ENCODE measurements around the gene AKIP1. TPM values are rescaled to one million over a fixed set of nuclear protein-coding genes. Genes with fewer than 3 reads are reported as not detected.
A peak's percentile ranks its signal among the peaks of the same experiment; 100 is the strongest.

AKIP1 gene
- total RNA-seq, 1 experiment from 2014 or later: 26.0 TPM

GRCh38 chr11:8908099-8908498 is 2.9 kb upstream of the AKIP1 start (continued):
- TF ChIP-seq NFATC4 (CRISPR knock-in tag; IDR thresholded peaks at IDR 0.05): no peak
- no peak for TF ChIP-seq E2F4 (CRISPR knock-in tag; IDR thresholded peaks at IDR 0.05; ENCODE audit: borderline replicate concordance, low read depth)
- TF ChIP-seq, protein P1, sequence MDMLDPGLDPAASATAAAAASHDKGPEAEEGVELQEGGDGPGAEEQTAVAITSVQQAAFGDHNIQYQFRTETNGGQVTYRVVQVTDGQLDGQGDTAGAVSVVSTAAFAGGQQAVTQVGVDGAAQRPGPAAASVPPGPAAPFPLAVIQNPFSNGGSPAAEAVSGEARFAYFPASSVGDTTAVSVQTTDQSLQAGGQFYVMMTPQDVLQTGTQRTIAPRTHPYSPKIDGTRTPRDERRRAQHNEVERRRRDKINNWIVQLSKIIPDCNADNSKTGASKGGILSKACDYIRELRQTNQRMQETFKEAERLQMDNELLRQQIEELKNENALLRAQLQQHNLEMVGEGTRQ (CRISPR knock-in tag; IDR thresholded peaks at IDR 0.05): no peak
- TF ChIP-seq SP1 (CRISPR knock-in tag; conservative IDR thresholded peaks at IDR 0.05): no peak
- TF ChIP-seq TEAD1 (CRISPR knock-in tag; IDR thresholded peaks at IDR 0.05): no peak
- no peak for TF ChIP-seq JUN (CRISPR knock-in tag; IDR thresholded peaks at IDR 0.05)
- TF ChIP-seq ZNF671 (CRISPR knock-in tag; IDR thresholded peaks at IDR 0.05): no peak

GRCh38 chr11:8910649-8911026 is 351 bp upstream of the AKIP1 start:
- H3K27me3 Mint-ChIP-seq (ENCODE audit: low read depth): peaks cover 28% of the 10 kb centered on the region
- ATAC-seq: peak; percentile 1; the same call in 1 of the 2 replicates
- ChIA-PET POLR2A (interaction anchor here (0.6 to 2.1 kb wide), 5 partner anchors 40 to 324 kb away, joined by 3 to 6 read pairs (median 3); partner anchors contain the start of gene TMEM9B), CTCF (interaction anchor here (0.6 to 9.1 kb wide), 11 partner anchors 13 to 535 kb away, joined by 3 to 110 read pairs (median 3); partner anchors contain the start of gene TMEM9B)
- no peak for DNase-seq (ENCODE audit: low spot score)
- peaks cover 8% of the 10 kb centered on the region; the same call in 1 of the 2 replicates for H3K36me3 Mint-ChIP-seq
- peak overlapping the region; percentile 84 for H3K4me3 Mint-ChIP-seq
- no peak for TF ChIP-seq ATF6 (CRISPR knock-in tag; IDR thresholded peaks at IDR 0.05)
- TF ChIP-seq TEAD4 (CRISPR knock-in tag; IDR thresholded peaks at IDR 0.05): no peak
- TF ChIP-seq IRF2 (CRISPR knock-in tag; IDR thresholded peaks at IDR 0.05; ENCODE audit: borderline replicate concordance, low read depth): no peak
- TF ChIP-seq, protein P2, sequence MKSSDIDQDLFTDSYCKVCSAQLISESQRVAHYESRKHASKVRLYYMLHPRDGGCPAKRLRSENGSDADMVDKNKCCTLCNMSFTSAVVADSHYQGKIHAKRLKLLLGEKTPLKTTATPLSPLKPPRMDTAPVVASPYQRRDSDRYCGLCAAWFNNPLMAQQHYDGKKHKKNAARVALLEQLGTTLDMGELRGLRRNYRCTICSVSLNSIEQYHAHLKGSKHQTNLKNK (CRISPR knock-in tag; IDR thresholded peaks at IDR 0.05): no peak
- TF ChIP-seq SMAD4 (CRISPR knock-in tag; IDR thresholded peaks at IDR 0.05): no peak
- no peak for TF ChIP-seq NFYB (CRISPR knock-in tag; conservative IDR thresholded peaks at IDR 0.05; ENCODE audit: low read depth)
- TF ChIP-seq SMAD3 (CRISPR knock-in tag; IDR thresholded peaks at IDR 0.05; ENCODE audit: borderline replicate concordance): no peak
- TF ChIP-seq CREB1 (CRISPR knock-in tag; IDR thresholded peaks at IDR 0.05): no peak
- no peak for TF ChIP-seq FOXJ3 (CRISPR knock-in tag; IDR thresholded peaks at IDR 0.05; ENCODE audit: borderline replicate concordance)
- no peak overlapping the region for H3K27ac Mint-ChIP-seq
- peaks cover 29% of the 10 kb centered on the region for H3K4me1 Mint-ChIP-seq
- H3K9me3 Mint-ChIP-seq: no peaks in the 10 kb centered on the region

DNA sequence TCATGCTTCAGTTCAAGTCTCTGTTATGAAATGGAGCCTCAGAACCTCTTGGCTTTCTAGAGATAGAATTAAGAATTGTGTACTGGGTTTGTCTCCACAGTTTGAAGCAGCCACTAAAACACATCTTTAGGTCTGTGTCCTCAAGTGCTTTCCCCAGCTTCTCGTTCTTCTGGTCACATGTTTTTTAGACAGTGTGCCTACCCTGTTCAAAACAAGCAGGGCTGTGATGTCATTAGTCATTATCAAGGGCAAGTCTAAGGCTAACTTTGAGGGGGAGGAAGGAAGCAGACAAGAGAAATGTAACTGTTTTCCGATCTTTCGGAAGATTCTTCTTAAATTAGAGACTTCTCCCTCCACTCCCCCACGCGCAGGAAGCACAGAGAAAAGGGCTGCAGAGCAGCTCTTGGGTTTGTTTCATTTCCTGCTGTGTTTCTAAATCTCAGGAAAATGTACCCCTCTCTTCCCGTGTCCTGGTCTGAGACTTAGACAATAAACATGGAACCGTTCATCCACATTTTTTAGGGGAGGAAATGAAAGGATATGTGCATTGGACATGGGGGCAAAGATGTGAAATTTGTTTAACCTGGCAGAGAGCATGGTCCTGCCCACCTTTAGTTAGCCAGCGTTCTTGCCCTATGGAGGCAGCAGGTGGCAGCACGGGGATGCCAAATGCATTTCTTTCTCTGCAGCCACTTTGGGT is 3.1 kb downstream of the AKIP1 start:
- 0 out of 2 replicates have a peak overlapping the region, but pooled peaks have one; percentile 20 for H3K27ac Mint-ChIP-seq
- ATAC-seq: peak; percentile 8
- TF ChIP-seq TEAD4 (CRISPR knock-in tag; IDR thresholded peaks at IDR 0.05) (no peak), ZNF512 (CRISPR knock-in tag; IDR thresholded peaks at IDR 0.05; ENCODE audit: borderline replicate concordance) (no peak), NFE2L1 (CRISPR knock-in tag; IDR thresholded peaks at IDR 0.05) (no peak), MAX (CRISPR knock-in tag; IDR thresholded peaks at IDR 0.05) (no peak), ESRRA (CRISPR knock-in tag; IDR thresholded peaks at IDR 0.05; ENCODE audit: borderline replicate concordance) (no peak), NR1H2 (CRISPR knock-in tag; IDR thresholded peaks at IDR 0.05) (no peak), ZNF138 (CRISPR knock-in tag; conservative IDR thresholded peaks at IDR 0.05) (no peak), ZNF263 (CRISPR knock-in tag; IDR thresholded peaks at IDR 0.05; ENCODE audit: low read depth) (no peak), NFYB (CRISPR knock-in tag; conservative IDR thresholded peaks at IDR 0.05; ENCODE audit: low read depth) (no peak), CDX4 (CRISPR knock-in tag; IDR thresholded peaks at IDR 0.05; ENCODE audit: borderline replicate concordance) (no peak), ZNF232 (CRISPR knock-in tag; IDR thresholded peaks at IDR 0.05) (no peak), ZNF396 (CRISPR knock-in tag; IDR thresholded peaks at IDR 0.05; ENCODE audit: borderline replicate concordance) (no peak)
- TF ChIP-seq, protein P2 (CRISPR knock-in tag; IDR thresholded peaks at IDR 0.05): no peak

More for the DNA sequence above, 3.1 kb downstream of the AKIP1 start:
- peak; percentile 65 for DNase-seq (ENCODE audit: low spot score)
- ChIA-PET CTCF (interaction anchor here (0.6 to 9.1 kb wide), 11 partner anchors 12 to 592 kb away, joined by 3 to 110 read pairs (median 4); partner anchors contain the start of gene TMEM9B), POLR2A (no interaction called here)
- Mint-ChIP-seq H3K4me3 (no peak overlapping the region), H3K36me3 (peaks cover 37% of the 10 kb centered on the region), H3K4me1 (peaks cover 38% of the 10 kb centered on the region), H3K9me3 (no peaks in the 10 kb centered on the region), H3K27me3 (ENCODE audit: low read depth) (peaks cover 13% of the 10 kb centered on the region)
